Mesothelial cell of epicardium (in vitro differentiated cells): ENCODE results near the gene RNU1-3. TPM values are rescaled to one million over a fixed set of nuclear protein-coding genes. Genes with fewer than 3 reads are reported as not detected.
"Not testable (repeated sequence)": the region's sequence is repeated elsewhere in the genome, so short reads cannot be mapped to it uniquely, and the experiment has no call there.

Experiments
- DNase-seq, 2 experiments: peaks; one replicate each; pipeline ENCODE4 v3.0.0; 2021; ENCODE audit warnings: low spot score in 2 of 2; ENCODE audit not compliant: unreplicated experiment in 2 of 2
- H3K27ac Mint-ChIP-seq: 2 replicates; pipeline ENCODE4 v1.8.0; 2021; ENCODE audit warnings: mixed read lengths
- H3K27me3 Mint-ChIP-seq: 2 replicates; pipeline ENCODE4 v1.8.0; 2021; ENCODE audit warnings: low read depth, mixed read lengths
- H3K36me3 Mint-ChIP-seq: 2 replicates; pipeline ENCODE4 v1.8.0; 2021; ENCODE audit warnings: mixed read lengths
- H3K4me1 Mint-ChIP-seq: 2 replicates; pipeline ENCODE4 v1.8.0; 2021; ENCODE audit warnings: mixed read lengths
- H3K4me3 Mint-ChIP-seq: 2 replicates; pipeline ENCODE4 v1.8.0; 2021; ENCODE audit warnings: mild to moderate bottlenecking, moderate library complexity, mixed read lengths
- H3K9me3 Mint-ChIP-seq: 2 replicates; pipeline ENCODE4 v1.8.0; 2021; ENCODE audit warnings: mixed read lengths
- total RNA-seq: library from RNA; stranded (reverse); gene quantifications from 3 replicates; pipeline ENCODE4 v1.2.1, GENCODE V29; 2021

RNU1-3 gene
- total RNA-seq, 1 donor from 2014 or later: 3,945 TPM

DNA sequence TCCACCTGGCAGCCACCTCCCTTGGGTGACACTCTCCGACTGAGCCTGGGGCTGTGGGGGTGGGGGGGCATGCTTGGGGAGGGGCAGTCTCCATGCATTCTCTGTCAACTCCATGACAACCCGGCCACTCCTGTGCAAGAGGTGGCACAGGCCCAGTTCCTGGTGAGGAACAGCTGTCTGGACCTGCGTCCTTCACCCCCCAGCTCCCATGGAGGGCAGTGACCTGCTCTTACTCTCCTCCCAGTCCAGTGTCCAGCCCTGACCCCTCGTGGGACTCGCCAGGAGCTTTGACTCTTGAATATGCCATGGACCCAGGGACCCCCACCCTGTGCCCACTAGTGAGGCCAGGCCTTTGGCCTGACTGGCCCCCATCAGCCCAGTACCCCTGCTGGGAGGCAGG, 35.5 kb upstream of the RNU1-3 start:
- not testable (repeated sequence) for H3K4me3 Mint-ChIP-seq, H3K27ac Mint-ChIP-seq, H3K27me3 Mint-ChIP-seq, DNase-seq, H3K4me1 Mint-ChIP-seq, H3K9me3 Mint-ChIP-seq, H3K36me3 Mint-ChIP-seq

DNA sequence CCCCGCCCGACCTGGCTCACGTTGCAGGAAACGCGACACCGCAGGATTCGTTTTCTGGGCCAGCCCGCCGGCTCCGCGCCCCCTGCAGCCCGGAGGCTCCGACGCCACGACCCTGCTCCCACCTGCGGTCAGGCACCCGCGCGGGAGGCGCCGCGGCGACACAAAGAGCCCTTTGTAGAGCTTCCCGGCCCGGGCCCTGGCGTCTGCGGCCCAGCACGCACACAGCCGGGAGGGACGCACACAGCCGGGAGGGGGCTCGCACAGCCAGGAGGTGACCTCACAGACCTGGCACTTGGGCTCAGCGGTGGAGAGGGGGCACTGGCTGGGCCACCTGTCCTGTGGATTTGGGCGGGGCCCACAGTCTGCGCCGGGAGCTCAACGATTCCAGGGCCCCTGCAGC, 34.4 kb upstream of the RNU1-3 start:
- not testable (repeated sequence) for H3K9me3 Mint-ChIP-seq

DNA sequence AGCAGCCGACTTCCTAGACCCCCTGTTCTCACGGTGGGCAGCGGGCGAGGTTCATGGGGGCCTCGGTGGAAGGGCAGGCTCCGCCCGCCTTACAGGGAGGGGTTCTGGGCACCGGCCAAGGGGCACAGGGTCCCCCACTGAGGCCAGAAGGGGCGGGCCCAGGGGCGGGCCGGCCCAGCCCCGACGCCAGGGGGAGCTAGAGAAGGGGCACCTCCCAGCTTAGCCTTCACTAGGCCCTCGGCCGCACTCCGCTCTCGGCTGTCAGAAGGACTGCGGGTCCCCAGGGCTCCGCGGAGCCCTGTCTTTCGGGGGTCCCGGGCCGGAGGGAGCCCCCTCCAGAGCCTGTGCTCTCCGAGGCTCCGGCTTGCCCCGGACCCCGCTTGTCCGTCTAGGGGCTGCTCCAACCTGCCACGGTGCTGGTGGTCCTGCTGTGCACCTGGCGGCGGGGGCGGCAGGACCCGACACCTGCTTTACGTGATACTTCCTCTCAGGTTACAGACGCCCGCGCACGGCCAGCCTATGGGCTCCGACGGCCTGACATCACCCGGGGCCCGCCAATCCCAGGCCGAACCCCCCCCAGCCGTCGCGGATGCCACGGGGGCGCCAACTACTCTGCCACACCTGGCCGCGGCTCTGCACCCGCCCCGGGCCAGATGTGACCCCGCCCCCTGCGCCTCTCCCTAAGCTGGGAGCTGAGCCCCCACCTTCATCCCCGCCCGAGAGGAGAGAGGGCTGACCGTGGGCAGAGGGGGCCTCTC, 33.6 kb upstream of the RNU1-3 start:
- not testable (repeated sequence) for H3K27me3 Mint-ChIP-seq, H3K4me1 Mint-ChIP-seq, H3K36me3 Mint-ChIP-seq, H3K27ac Mint-ChIP-seq, H3K4me3 Mint-ChIP-seq, DNase-seq, H3K9me3 Mint-ChIP-seq

More for the DNA sequence above, 34.4 kb upstream of the RNU1-3 start:
- not testable (repeated sequence) for H3K4me1 Mint-ChIP-seq, H3K27ac Mint-ChIP-seq, DNase-seq, H3K4me3 Mint-ChIP-seq, H3K27me3 Mint-ChIP-seq, H3K36me3 Mint-ChIP-seq

GRCh38 chr1:16699440-16699839, 32.7 kb upstream of the RNU1-3 start:
- not testable (repeated sequence) for DNase-seq, H3K36me3 Mint-ChIP-seq, H3K27ac Mint-ChIP-seq, H3K4me3 Mint-ChIP-seq, H3K4me1 Mint-ChIP-seq, H3K27me3 Mint-ChIP-seq, H3K9me3 Mint-ChIP-seq

DNA sequence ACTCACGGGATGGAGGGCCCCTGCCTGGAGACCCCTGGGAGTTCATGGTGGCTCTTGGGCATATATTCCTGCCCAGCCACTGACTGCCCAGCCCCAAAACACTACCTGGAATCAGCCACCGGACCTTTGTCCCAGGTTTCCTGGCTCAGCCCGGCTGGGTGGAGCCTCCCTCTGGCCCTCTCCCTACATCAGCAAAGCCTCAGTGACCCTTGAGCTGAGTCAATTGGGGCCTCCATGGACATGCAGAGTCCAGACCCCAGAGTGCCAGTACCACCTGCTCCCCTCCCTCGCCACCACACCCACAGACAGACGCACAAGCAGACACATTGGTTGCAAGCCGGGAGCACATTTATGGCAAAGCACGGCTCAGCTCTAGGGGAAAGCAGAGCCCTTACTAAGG, 30.4 kb upstream of the RNU1-3 start:
- H3K27ac Mint-ChIP-seq, H3K4me1 Mint-ChIP-seq, H3K4me3 Mint-ChIP-seq, H3K9me3 Mint-ChIP-seq, H3K27me3 Mint-ChIP-seq, DNase-seq, H3K36me3 Mint-ChIP-seq: not testable (repeated sequence)

GRCh38 chr1:16696507-16697150, 29.9 kb upstream of the RNU1-3 start:
- H3K4me3 Mint-ChIP-seq, DNase-seq, H3K36me3 Mint-ChIP-seq, H3K9me3 Mint-ChIP-seq, H3K27ac Mint-ChIP-seq, H3K27me3 Mint-ChIP-seq, H3K4me1 Mint-ChIP-seq: not testable (repeated sequence)

- H3K9me3 Mint-ChIP-seq, H3K27me3 Mint-ChIP-seq, H3K27ac Mint-ChIP-seq, DNase-seq, H3K36me3 Mint-ChIP-seq, H3K4me1 Mint-ChIP-seq, H3K4me3 Mint-ChIP-seq: not testable (repeated sequence)
Observed at GRCh38 chr1:16694308-16694702, 27.6 kb upstream of the RNU1-3 start.

DNA sequence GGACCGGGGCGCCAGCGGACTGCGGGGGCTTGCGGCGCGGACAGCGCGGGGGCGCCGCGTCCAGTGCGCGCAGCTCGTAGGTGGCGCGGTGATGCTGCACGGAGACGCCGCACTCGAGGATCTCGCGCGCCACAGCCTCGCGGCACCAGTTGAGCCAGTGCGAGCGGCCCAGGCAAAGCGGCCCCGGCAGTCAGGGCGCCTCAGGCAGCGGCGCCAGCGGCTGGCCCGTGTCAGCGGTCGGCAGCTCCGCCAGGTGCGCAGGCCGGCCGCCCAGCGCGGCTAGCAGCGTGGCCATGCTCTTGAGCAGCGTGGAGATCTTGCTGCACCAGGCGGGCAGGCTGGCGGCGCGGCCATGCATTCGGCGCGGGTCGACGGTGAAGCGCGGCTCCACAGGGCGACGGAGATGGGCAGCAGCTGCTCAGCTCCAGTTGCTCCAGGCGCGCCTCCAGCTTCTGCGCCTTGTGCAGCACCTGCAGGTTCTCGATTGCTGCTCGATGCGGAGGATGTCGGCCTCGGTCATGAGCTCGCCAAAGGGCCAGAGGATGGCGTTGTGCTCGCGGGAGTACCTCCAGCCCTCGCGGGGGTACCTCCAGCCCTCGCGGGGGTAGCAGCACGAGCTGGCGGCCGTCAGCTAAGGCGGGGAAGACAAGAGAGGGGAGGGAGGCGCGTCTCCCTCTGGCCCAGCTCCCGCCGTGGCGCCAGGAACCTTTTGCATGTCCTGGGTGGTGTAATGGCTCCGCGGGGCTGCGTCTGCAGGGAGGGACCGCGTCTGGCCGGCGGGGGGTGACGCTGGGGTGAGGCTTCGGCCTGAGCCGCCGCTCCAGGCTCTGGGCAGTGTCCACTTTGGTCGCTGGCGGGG, 26.9 kb upstream of the RNU1-3 start:
- H3K4me1 Mint-ChIP-seq, DNase-seq, H3K9me3 Mint-ChIP-seq, H3K27ac Mint-ChIP-seq, H3K36me3 Mint-ChIP-seq, H3K27me3 Mint-ChIP-seq, H3K4me3 Mint-ChIP-seq: not testable (repeated sequence)

DNA sequence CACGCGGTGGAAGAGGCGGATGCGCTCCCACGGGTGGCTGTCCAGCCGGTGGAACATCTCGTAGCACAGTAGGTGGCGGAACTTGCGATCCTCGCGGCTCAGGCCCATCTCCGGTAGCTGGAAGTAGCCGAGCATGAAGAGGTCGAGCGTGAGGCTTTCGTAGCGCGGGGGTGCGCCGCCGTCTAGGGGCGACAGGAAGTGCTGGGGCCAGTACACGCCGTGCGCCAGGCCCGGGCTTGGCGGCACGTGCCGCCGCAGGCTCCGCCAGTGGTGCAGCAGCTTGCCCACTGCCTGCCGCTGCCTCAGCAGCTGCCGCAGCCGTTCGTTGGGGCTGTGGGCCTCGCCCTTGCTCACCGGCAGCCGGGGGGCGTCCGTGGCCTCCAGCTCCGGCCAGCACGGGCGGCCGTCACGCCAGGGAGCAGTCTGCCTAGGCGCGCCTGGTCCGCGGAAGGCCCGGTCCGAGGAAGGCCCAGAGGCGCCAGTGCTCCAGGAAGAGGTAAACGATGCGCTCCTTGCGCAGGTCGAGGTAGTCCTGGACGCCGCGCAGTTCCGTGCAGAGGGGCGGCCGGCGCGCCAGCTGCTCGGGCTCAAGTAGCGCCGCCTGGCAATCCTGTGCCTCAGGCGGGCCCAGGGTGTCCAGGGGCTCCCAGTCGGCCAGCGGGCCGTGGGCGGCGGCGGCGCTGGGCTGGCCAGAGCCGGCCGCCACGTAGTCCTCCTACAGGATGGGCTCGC, 26.1 kb upstream of the RNU1-3 start:
- not testable (repeated sequence) for H3K36me3 Mint-ChIP-seq, DNase-seq, H3K4me3 Mint-ChIP-seq, H3K27me3 Mint-ChIP-seq, H3K27ac Mint-ChIP-seq, H3K9me3 Mint-ChIP-seq, H3K4me1 Mint-ChIP-seq

GRCh38 chr1:16692283-16692682, 25.5 kb upstream of the RNU1-3 start:
- H3K27ac Mint-ChIP-seq, H3K4me3 Mint-ChIP-seq, DNase-seq, H3K4me1 Mint-ChIP-seq, H3K9me3 Mint-ChIP-seq, H3K36me3 Mint-ChIP-seq, H3K27me3 Mint-ChIP-seq: not testable (repeated sequence)

DNA sequence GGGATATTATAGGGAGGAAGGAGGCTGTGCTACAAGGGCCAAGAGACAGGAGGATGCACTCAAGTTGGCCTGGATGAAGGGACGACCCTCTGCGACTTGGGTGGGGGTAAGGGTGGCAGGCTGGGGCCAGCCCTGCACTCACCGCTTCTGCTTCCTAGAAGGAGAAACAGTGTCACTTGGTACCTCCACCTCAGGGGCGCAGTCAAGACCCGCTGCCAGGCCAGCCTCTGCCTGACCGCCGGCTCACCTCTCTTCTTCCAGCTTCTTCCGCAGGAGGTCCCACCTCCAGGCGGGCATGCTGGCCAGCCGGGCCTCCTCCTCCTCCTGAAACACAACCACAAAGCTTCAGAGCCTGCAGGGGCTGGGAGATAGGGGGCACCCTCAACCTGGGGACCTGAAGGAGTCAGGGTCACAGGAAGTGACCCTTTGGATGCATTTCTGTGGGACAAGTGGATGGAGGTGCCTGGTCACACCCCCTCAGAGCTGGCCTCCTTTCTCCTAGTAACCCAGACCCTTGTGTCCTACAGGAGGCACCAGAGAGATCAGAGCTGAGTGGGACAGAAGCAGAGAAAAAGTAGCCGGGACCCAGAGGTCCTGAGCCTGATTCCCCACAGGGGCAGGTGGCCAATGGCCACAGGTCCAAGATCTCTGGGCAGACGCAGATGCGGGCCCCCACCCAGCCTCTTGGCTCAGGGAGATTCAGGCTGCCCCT, 24.4 kb upstream of the RNU1-3 start:
- not testable (repeated sequence) for H3K27me3 Mint-ChIP-seq, H3K27ac Mint-ChIP-seq, H3K4me1 Mint-ChIP-seq, DNase-seq, H3K9me3 Mint-ChIP-seq, H3K4me3 Mint-ChIP-seq, H3K36me3 Mint-ChIP-seq

- H3K4me1 Mint-ChIP-seq, H3K27ac Mint-ChIP-seq, DNase-seq: not testable (repeated sequence)
Observed at GRCh38 chr1:16687132-16687800, 20.5 kb upstream of the RNU1-3 start.

More at GRCh38 chr1:16687132-16687800, 20.5 kb upstream of the RNU1-3 start:
- H3K9me3 Mint-ChIP-seq, H3K27me3 Mint-ChIP-seq, H3K4me3 Mint-ChIP-seq, H3K36me3 Mint-ChIP-seq: not testable (repeated sequence)
